Stimulated activated CD4-positive, alpha-beta T cell treated with anti-CD3 and anti-CD28 coated beads, TNF-alpha, amount 100 ng/mL, for 4 hours (primary cell): Measurements from ENCODE around the gene ANKS1A.

ENCODE experiments used
- DNase-seq, 3 experiments: peaks; one replicate each; pipeline ENCODE4 v3.0.0-alpha.2; 2020; ENCODE audit warnings: low read depth in 3 of 3

ANKS1A gene

DNA sequence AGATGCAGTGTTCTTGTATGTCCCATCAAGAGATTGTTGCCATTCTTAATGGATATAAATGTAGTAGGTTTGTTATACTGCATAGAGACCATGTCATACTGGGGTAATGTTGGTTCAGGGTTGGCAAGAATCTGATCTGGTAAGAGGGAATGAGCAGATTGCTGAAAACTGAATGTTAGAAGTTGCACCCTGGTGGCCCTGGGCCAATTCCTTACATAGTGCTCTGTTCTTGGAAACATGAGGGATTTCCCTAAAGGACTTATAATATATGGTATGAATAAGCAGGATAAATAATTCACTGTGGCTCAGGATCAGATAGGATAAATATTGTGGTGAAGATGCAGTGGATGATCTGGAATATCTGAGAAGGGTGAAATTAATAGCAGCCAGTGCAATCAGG, 70.2 kb downstream of the ANKS1A start:
- no peak for DNase-seq

DNA sequence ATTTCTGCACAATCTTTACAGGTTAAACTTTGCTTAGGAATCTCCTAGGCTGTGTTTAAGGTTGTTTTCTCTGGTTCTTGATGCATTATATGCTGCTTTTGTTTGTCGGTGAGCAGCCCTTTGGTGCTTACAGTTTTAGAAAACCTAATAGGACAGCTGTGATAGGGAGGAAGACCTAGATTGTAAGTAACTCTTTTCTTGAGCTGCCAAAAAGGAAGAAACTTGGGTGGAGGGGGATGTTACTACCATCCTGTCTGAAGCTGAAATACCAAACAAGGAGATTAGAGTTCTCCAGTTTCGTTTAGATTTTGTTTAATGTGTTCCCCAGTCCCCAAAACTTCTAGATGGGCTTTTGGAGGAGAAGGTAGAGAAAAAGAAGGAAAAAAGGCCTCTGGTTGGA, 72.0 kb downstream of the ANKS1A start:
- no peak for DNase-seq

DNA sequence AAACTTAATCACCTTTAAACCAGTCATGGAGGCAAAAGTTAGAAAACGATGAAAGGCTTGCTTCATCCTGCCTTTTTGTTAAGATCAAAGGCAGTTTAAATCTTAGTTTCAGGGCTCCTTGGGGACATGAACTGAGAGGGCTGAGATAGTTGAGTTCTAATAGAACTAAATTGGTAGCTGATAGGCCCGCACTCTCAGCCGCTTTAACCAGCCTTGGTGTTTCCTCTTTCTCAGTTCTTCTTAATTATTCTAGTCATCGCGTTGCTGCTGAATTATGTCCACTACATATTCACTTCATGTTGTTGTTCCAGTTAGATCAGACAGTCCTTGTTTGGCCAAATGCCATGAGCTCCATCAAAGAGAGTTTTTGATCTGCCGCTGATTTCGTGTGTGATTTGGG, 72.5 kb downstream of the ANKS1A start:
- no peak for DNase-seq

DNA sequence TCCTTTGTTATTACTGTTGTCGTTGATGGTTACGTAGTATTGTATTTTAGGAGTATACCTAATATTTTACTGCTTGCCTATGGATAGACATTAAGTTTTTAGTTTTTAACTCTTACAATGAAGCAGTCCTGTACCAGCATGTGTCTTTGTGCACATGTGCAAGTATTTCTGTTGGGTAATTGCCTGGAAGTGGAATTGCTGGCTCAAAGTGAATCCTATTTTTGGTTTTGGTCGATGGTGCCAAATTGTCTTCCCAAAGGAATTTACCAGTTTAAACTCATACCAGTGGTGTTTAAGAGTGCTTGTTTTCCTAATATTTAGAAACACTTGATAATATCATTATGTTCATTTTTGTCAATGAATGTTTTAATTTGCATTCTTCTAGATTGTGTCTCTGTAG, 75.5 kb downstream of the ANKS1A start:
- DNase-seq, result no peak

DNA sequence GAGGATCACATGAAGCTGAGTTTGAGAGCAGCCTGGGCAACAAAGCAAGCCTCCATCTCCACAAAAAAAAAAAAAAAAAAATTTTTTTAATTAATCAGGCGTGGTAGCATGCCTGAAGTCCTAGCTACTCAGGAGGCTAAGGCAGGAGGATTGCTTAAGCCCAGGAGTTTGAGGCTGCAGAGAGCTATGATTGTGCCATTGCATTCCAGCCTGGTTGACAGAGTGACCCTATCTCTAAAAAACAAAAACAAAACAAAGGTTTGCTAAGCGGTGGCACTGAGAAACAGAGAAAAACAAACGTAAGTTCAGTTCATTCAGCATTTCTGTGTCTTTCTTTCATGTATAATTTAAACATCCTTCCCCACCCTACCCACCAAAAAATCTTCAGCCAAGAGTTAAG, 78.4 kb downstream of the ANKS1A start:
- no peak for DNase-seq

DNA sequence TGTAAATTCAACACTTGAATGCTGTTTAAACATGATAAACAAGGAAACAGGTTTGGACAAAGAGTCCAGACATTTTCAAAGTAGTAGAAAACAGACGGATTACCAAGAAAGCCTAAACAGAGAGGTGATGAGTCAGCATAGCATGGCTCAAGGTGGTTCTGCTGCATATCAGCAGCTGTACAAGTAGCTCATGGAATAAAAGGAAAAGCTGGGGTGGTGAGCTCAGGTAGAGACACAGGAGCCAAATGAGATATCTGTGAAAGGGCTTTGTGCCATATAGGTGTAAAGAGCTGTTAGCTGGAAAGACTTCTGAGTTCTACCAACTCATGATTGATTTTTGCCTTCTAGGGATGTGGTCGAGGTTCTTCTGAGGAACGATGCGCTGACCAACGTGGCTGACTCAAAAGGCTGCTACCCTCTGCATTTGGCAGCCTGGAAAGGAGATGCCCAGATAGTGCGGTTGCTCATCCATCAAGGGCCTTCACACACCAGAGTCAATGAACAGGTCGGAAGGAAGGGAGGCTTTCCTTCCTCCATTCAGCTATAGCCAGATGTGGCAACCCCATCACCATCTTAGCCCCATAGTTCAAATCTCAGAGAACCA, 80.7 kb downstream of the ANKS1A start:
- no peak for DNase-seq

DNA sequence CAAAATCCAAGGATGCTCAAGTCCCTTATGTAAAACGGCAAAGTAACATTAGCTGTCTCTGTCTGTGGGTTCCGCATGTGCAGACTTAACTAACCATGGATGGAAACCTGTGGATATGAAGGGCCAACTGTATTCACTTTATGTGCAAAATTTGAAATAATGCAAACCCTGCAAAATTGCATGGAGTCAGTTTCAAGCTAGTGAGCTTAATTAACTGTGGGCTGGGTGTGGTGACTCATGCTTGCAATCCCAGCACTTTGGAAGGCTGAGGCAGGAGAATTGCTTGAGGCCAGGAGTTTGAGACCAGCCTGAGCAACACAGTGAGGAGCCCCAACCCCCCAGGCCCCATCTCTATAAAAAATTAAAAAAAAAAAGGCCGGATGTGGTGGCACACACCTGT, 81.4 kb downstream of the ANKS1A start:
- no peak for DNase-seq

DNA sequence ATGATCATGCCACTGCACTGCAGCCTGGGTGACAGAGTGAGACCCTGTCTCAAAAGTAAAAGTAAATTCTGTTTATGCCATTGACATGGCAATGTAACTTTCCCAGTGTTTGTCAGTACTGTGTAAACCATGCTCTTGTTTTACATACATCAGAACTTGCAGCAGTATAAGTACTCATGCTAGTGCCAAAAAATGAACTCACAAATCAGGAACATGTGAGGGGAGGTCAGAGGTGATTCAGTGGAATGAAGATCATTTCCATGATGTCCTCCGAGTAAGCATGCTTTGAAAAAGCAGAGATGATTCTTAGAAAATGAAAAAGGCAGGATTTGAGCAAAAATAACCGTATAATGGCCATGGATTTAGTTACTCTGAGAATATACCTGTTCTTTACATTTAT, 81.9 kb downstream of the ANKS1A start:
- DNase-seq, result no peak

DNA sequence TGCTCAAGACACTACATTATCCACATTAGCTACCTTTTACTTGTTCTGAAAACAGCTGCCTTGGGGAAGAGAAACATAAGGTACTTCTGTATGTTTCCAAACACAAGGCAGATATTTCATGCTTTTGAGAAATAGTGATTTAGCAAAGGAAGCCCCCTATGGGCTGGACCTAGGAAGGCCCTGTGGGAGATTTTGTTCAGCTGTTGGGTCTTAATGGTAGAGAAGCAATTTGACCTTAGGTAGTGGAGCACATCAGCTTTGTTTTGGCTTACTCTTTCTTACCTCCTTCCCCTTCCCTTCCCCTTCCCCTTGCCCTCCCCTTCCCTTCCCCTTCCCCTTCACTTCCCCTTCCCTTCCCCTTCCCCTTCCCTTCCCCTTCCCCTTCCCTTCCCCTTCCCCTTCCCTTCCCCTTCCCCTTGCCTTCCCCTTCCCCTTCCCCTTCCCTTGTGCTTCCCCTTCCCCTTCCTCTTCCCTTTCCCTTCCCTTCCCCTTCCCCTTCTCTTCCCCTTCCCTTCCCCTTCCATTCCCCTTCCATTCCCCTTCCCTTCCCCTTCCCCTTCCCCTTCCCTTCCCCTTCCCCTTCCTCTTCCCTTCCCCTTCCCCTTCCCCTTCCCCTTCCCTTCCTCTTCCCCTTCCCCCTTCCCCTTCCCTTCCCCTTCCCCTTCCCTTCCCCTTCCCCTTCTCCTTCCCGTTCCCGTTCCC, 84.6 kb downstream of the ANKS1A start:
- no peak for DNase-seq

DNA sequence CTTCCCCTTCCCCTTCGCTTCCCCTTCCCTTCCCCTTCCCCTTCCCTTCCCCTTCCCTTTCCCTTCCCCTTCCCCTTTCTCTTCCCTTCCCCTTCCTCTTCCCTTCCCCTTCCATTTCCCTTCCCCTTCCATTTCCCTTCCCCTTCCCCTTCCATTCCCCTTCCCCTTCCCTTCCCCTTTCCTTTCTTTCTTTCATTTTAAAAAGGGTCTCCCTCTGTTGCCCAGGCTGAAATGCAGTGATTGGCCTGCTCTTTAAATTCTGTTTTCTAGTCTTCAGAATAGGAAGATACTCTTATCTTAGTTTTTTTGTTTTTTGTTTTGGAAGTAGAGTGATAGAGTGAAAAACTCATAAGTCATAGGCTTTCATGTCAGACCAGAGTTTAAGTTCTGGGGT, 85.2 kb downstream of the ANKS1A start:
- DNase-seq, result no peak

DNA sequence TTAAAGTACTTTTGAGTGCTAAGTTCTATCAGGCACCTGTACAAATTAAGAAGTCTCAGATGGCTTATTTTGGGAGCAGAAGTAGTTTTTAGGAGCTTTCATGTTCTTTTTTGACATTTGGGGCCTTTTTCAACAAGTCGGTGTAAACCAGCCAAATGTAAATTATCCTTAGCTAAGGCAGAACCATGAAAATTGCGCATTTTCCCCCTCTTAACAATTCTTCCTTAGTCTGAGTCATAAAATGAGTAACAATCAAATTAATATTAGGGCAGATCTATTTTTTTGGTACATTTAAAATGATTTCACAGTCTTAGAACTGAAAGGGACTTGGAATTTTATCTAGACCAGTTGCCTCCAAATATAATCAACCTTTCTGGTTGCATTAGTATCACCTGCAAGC, 87.2 kb downstream of the ANKS1A start:
- no peak for DNase-seq

DNA sequence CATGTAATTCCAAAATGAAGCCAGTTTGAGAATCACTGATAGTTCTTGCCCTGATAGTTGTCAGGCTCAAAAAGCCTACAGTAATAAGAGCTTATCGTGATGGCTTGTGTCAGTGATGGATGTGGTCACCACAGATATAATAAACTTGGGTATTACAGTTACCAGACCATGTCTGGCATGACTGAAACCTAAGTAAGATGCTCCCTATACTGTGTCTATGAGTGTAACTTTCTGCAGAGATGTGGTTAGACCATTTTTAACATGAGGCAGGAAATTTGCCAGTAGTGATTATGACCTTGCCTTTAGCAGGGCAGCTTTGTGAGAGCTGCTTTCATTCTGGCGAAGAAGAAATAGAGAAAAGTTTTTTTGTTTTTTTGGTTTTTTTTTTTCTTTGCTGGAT, 90.2 kb downstream of the ANKS1A start:
- DNase-seq, result no peak

DNA sequence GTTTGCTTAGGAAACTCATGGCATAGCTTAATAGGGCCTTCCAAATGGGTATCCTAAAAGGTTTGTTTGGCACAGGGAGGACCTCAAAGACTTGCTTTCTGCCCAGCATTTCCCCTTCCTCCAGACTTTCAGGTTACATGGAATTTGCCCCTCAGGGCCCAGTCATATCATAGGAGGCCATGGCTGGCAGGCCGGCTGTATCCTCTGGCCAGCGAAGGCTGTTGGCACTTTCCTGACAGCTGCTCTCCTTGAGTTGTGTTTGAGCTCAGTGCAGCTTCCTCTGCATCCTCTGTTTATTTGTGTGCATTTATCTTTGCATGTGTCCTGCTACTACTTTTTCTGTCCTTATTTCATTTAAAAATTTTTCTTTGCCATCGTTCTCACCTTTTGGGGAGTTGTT, 90.9 kb downstream of the ANKS1A start:
- no peak for DNase-seq

DNA sequence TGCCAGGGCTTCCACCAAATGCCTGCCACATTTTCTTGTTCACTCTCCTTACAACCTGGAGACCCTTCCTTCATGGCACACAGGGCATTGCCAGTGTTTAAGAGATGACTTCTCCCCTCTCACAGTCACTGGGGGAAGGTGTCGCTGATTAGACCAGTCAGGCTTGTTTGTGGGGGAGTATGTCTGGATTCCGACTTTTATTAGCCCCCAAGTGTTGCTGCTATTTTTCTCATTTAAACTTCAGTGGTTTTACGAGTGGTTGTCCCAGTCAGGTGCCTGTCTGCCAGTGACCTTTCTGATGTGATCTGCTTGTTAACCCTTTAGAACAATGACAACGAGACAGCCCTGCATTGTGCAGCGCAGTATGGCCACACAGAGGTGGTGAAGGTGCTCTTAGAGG, 92.3 kb downstream of the ANKS1A start:
- DNase-seq, result no peak

DNA sequence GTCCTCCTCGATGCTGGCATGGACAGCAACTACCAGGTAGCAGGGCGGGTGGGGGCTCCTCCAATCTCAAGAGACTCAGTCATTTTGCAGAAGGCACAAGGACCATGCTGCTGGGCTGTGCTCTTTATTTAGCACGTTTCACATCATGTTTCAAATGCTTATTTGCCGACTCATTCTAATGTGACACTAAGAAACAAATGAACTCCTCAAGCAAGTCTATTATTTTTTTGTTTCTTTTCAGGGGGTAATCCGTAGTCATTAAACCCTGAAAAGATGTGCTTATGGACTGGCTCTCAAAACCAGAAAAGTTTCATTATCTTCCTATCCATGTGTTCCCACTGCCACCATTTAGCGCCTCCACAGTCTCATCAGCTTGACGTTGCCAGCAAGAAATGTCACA, 92.9 kb downstream of the ANKS1A start:
- DNase-seq, result no peak

DNA sequence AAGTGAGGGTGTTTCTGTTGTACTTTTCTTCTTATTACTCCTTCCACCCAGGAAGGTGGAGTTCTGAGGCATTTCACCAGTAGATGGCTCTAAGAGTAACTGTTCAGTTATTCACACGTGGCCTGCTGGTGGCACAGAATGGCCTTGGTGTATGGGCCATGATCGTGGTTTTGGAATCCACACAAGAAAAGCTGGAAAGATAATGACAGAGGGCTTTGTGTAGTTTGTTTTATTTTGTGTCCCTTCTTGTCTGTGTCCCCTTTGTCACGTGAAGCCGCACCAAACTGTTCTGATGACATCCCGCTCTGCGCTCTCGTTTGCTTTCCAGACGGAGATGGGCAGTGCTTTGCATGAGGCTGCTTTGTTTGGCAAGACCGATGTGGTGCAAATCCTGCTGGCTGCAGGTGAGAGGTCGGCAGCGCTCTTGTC, 93.4 kb downstream of the ANKS1A start:
- no peak for DNase-seq

DNA sequence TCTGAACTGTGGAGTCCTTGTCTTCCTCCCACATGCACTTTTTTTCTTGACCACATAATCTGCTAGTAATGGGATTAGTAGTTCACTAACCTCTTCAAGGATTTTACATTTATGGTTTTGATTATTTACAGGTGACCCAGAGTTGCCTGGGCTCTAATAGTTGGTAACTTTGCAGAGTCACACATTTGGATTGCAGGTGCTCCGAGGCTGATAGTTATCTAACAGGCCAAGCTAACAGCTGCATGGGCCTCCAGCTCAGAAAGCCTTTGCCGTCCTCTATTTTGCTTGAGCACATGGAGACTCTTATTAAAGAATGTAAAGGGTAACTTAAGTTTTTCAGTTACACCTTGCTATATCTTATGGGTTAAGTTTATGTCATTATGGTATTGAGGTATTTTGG, 95.4 kb downstream of the ANKS1A start:
- DNase-seq, result no peak

DNA sequence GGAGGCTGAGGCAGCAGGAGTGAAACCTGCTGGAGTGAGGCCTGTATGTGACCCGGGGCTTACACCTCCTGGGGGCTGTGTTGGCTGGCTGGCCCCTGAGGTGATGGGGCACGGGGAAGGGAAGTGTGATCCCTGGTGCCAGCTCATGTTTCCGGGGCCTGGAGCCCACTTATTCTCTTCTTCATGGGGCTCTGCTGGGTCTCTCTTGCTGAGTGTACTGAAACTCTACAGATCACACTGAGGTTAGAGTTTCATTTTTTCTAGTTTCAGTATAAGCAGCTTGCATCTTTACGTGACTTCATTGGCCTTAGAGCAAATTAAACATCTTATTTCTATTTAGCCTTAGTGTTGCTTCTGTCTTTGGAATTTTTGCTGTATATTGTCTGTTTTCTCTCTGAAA, 96.2 kb downstream of the ANKS1A start:
- DNase-seq, result no peak

DNA sequence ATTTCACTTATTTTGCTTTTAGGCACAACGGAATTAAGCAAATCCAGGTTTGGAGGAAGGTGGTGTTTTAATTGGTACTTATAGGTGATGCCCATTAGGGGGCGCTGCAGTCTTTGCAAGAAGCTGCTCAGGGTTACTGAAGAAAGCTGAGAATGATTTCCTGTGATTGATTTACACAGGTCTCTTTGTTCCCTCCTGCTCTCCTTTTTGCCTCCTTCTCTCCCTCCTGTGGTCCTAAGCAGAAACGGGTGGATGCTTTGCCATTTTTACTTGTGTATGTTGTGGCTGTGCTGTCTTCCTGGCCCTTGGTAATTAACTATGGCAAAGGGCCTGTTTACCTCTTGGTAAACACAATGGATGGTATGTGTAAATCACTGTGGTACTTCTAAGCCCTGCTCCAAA, 97.8 kb downstream of the ANKS1A start:
- DNase-seq, result peak; percentile 4 to 31 (median 16)

DNA sequence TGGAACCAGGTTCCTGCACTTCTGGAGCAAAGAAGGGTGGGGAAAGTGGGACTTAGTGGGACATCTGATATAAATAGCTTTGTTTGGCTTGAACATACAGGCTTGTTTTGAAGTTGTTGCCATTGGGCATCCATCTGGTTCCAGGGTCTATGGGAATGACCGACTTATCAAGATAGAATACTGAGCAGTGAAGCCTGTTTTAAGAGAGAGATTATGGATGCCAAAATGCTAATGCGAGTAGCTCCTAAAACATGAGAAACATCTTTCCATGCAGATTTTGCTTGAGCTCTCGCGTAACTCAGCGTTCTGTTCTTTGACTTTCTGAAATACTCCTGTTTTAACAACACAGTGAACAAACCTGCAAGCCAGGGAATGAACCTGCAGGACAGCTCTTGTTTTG, 98.5 kb downstream of the ANKS1A start:
- no peak for DNase-seq

DNA sequence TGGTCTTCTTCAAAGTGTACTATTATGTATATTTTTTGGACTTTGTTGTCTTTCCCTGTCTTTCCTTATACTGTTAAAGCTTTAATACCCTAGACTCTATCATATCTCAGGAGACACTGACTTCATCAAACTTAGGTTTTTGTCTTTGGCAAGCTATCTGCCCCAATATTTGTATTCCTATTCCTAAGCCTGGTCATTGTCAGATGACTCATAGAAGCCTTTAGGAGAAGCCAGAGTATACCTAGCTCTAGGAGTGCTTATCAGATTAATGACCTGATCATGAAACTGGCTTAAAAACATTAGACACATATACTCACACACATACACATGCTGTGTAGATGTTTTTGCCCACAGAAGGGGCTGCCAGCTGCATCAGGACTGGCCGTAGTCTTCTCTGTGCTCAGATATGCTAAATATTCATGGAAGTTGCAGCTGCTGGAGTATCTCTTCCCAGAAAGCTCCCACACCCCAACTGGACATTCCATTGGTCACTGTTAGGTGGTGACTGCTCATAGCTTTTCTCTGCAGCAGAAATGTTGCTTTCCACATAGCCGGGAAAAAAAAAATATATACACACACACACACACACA, 102.0 kb downstream of the ANKS1A start:
- DNase-seq, result no peak

DNA sequence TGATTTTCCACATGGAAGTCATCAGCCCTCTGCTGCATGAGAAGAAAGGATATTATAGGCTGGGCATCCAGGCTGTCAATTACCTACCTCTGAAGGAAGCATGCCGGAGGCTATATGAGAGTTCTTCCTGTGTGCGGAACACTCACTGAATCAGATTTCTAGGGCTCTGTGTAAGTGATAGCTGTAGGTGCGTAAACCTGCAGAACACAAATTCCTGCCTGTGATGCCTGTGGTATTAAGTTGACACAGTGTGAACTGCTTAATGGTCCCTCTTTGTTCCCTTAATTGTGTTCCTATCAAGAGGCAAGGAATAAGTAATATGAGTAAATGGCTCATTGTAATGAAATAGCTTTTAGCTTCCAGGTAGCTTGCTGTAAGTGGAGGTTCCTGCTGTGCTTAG, 103.3 kb downstream of the ANKS1A start:
- DNase-seq, result no peak

DNA sequence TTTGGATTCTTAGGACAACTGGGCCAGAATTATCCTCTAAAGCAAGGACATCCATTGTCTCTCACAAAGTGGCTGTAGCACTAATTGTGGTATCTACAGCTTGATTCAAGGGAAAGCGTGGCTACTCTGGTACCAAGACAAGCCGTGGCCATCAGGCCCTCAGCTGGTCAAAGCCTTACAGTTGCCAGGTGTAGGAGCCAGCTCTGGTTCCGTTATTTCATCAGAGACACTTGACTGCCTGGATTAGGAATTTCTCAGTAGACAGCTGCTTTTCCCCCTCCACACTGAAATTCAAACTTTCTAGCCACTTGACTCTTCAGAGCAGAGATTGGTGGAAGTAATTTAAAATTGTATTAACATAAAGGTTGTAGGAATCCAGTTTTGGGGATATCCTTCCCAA, 104.2 kb downstream of the ANKS1A start:
- DNase-seq, result no peak

DNA sequence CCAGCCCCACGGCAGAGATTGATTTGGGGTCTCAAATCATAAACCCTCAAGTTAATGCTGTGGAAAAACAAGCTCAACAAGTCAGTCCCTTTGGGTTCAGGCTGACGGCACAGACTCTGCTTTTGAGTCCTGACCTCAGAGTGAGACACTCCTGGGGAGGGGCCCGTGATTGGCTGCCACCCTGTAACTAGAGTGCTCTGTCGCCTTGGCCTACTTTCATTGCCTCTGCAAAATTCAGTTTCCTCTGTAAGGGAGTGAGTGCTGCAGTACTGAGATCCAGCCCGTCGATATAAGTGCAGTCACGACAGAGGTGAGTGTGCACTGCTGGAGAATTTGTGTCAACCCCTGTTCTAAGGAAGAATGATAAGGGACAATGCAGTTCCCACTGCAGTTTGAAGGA, 105.6 kb downstream of the ANKS1A start:
- no peak for DNase-seq
